ENCODE measurements around the gene ATAD3C.
"Not testable (repeated sequence)": the region's sequence is repeated elsewhere in the genome, so short reads cannot be mapped to it uniquely, and the experiment has no call there.

Gene ATAD3C

DNA sequence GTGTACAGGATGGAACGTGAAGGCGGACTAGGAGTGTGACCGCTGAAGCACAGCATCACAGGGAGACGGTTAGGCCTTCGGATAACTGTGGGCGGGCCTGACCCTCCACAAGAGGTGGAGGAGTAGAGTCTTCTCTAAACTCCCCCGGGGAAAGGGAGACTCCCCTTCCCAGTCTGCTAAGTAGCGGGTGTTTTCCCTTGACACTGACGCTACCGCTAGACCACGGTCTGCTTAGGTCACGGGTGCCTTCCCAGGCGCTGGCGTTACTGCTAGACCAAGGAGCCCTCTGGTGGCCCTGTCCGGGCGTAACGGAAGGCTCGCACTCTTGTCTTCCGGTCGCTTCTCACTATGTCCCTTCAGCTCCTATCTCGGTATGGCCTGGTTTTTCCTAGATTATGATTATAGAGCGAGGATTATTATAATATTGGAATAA, 55.9 kb downstream of the ATAD3C start:
- H3K27ac ChIP-seq (ENCODE audit: extremely low read depth, low read depth, low read length); H3K36me3 ChIP-seq (ENCODE audit: control insufficient read depth in 2 of 2, insufficient read depth in 1 of 2, low read length in 2 of 2); H3K9me3 ChIP-seq (ENCODE audit: control insufficient read depth, insufficient read depth, low read depth, low read length); H3K4me3 ChIP-seq (ENCODE audit: low read depth, low read length); H3K4me1 ChIP-seq (ENCODE audit: control insufficient read depth, insufficient read depth, low read length): not testable (repeated sequence)
- TF ChIP-seq, protein P1, sequence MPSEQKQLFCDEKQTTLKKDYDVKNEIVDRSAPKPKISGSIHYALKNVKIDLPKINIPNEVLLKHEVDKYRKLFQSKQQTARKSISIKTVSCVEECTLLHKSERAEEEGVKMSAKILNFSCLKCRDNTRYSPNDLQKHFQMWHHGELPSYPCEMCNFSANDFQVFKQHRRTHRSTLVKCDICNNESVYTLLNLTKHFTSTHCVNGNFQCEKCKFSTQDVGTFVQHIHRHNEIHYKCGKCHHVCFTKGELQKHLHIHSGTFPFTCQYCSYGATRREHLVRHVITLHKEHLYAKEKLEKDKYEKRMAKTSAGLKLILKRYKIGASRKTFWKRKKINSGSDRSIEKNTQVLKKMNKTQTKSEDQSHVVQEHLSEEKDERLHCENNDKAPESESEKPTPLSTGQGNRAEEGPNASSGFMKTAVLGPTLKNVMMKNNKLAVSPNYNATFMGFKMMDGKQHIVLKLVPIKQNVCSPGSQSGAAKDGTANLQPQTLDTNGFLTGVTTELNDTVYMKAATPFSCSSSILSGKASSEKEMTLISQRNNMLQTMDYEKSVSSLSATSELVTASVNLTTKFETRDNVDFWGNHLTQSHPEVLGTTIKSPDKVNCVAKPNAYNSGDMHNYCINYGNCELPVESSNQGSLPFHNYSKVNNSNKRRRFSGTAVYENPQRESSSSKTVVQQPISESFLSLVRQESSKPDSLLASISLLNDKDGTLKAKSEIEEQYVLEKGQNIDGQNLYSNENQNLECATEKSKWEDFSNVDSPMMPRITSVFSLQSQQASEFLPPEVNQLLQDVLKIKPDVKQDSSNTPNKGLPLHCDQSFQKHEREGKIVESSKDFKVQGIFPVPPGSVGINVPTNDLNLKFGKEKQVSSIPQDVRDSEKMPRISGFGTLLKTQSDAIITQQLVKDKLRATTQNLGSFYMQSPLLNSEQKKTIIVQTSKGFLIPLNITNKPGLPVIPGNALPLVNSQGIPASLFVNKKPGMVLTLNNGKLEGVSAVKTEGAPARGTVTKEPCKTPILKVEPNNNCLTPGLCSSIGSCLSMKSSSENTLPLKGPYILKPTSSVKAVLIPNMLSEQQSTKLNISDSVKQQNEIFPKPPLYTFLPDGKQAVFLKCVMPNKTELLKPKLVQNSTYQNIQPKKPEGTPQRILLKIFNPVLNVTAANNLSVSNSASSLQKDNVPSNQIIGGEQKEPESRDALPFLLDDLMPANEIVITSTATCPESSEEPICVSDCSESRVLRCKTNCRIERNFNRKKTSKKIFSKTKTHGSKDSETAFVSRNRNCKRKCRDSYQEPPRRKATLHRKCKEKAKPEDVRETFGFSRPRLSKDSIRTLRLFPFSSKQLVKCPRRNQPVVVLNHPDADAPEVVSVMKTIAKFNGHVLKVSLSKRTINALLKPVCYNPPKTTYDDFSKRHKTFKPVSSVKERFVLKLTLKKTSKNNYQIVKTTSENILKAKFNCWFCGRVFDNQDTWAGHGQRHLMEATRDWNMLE (tag by site-specific recombination; conservative IDR thresholded peaks at IDR 0.05; ENCODE audit: low read depth), result peak; percentile 53
- TF ChIP-seq, protein P2, sequence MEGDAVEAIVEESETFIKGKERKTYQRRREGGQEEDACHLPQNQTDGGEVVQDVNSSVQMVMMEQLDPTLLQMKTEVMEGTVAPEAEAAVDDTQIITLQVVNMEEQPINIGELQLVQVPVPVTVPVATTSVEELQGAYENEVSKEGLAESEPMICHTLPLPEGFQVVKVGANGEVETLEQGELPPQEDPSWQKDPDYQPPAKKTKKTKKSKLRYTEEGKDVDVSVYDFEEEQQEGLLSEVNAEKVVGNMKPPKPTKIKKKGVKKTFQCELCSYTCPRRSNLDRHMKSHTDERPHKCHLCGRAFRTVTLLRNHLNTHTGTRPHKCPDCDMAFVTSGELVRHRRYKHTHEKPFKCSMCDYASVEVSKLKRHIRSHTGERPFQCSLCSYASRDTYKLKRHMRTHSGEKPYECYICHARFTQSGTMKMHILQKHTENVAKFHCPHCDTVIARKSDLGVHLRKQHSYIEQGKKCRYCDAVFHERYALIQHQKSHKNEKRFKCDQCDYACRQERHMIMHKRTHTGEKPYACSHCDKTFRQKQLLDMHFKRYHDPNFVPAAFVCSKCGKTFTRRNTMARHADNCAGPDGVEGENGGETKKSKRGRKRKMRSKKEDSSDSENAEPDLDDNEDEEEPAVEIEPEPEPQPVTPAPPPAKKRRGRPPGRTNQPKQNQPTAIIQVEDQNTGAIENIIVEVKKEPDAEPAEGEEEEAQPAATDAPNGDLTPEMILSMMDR (tag by site-specific recombination; IDR thresholded peaks at IDR 0.05), result peak; percentile 6; the same call in 1 of the 2 replicates
- TF ChIP-seq ZNF335 (tag by site-specific recombination; conservative IDR thresholded peaks at IDR 0.05) (0 out of 2 replicates have a peak, but pooled peaks have one; percentile 8), ZNF366 (tag by site-specific recombination; conservative IDR thresholded peaks at IDR 0.05) (0 out of 2 replicates have a peak, but pooled peaks have one; percentile 10), ZNF654 (tag by site-specific recombination; IDR thresholded peaks at IDR 0.05; ENCODE audit: low read depth) (peak; percentile 50), SP3 (tag by site-specific recombination; IDR thresholded peaks at IDR 0.05) (0 out of 2 replicates have a peak, but pooled peaks have one; percentile 22), ZBTB8A (tag by site-specific recombination; IDR thresholded peaks at IDR 0.05) (peak; percentile 97)
- ChIA-PET POLR2A (interaction anchor here (0.9 to 1.7 kb wide), 2 partner anchors 104 to 170 kb away, joined by 3 to 7 read pairs; no protein-coding TSS in a partner anchor), CTCF (interaction anchor here (0.7 to 1.6 kb wide), 5 partner anchors 12 to 395 kb away, joined by 3 to 9 read pairs (median 4); no protein-coding TSS in a partner anchor)

DNA sequence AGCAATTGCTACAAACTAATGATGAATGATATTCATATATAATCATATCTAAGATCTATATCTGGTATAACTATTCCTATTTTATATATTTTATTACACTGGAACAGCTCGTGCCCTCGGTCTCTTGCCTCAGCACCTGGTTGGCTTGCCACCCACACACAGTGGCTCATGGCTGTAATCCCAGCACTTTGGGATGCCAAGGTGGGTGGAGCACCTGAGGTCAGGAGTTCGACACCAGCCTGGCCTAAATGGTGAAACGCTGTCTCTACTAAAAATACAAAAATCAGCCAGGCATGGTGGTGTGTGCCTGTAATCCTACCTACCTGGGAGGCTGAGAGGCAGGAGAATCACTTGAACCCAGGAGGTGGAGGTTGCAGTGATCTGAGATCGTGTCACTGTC, 56.3 kb downstream of the ATAD3C start:
- H3K27ac ChIP-seq (ENCODE audit: extremely low read depth, low read depth, low read length); H3K4me3 ChIP-seq (ENCODE audit: low read depth, low read length); H3K9me3 ChIP-seq (ENCODE audit: control insufficient read depth, insufficient read depth, low read depth, low read length); H3K4me1 ChIP-seq (ENCODE audit: control insufficient read depth, insufficient read depth, low read length); H3K36me3 ChIP-seq (ENCODE audit: control insufficient read depth in 2 of 2, insufficient read depth in 1 of 2, low read length in 2 of 2): not testable (repeated sequence)
- TF ChIP-seq ZFHX2 (tag by site-specific recombination; conservative IDR thresholded peaks at IDR 0.05) (peak; percentile 64), EGR2 (tag by site-specific recombination; IDR thresholded peaks at IDR 0.05; ENCODE audit: low read depth) (peak; percentile 44; the same call in 1 of the 2 replicates)
- CTCF ChIA-PET, result interaction anchor here (1.0 to 1.6 kb wide), 4 partner anchors 12 to 214 kb away, joined by 4 to 9 read pairs (median 4); no protein-coding TSS in a partner anchor
- POLR2A ChIA-PET, result interaction anchor here (0.9 to 1.7 kb wide), 2 partner anchors 105 to 171 kb away, joined by 3 to 7 read pairs; no protein-coding TSS in a partner anchor

DNA sequence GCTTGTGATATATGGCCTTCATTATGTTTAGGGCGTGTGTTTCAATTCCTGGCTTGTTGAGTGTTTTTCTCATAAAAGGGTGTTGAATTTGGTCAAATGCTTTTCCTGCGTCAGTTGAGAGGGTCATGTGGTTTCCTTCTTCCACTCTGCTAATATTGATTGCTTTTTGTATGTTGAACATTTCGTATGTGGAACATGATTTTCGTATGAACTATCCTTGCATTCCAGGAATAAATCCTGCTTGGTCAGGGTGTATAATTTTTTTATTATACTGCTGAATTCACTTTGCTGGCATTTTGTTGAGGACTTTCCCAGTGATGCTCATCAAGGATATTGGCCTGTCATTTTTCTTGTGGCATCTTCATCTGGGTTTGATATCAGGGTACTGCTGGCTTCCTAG, 57.8 kb downstream of the ATAD3C start:
- no peak overlapping the region for H3K27ac ChIP-seq (ENCODE audit: extremely low read depth, low read depth, low read length)
- no peaks in the 10 kb centered on the region for H3K4me1 ChIP-seq (ENCODE audit: control insufficient read depth, insufficient read depth, low read length)
- no peaks in the 10 kb centered on the region for H3K36me3 ChIP-seq (ENCODE audit: control insufficient read depth in 2 of 2, insufficient read depth in 1 of 2, low read length in 2 of 2)
- no peaks in the 10 kb centered on the region for H3K9me3 ChIP-seq (ENCODE audit: control insufficient read depth, insufficient read depth, low read depth, low read length)
- H3K4me3 ChIP-seq (ENCODE audit: low read depth, low read length), result no peak overlapping the region
- ChIA-PET CTCF (no interaction called here), POLR2A (no interaction called here)
- TF ChIP-seq FEZF1 (tag by site-specific recombination; IDR thresholded peaks at IDR 0.05), result no peak
- TF ChIP-seq IKZF3 (tag by site-specific recombination; IDR thresholded peaks at IDR 0.05), result no peak
- TF ChIP-seq ZNF10 (tag by site-specific recombination; IDR thresholded peaks at IDR 0.05), result no peak
- TF ChIP-seq ZNF121 (tag by site-specific recombination; IDR thresholded peaks at IDR 0.05), result no peak
- TF ChIP-seq SETDB1 (IDR thresholded peaks at IDR 0.05; ENCODE audit: insufficient read length, low read length), result no peak
- TF ChIP-seq HOXC10 (CRISPR knock-in tag; IDR thresholded peaks at IDR 0.05), result no peak
- TF ChIP-seq ZNF544 (tag by site-specific recombination; IDR thresholded peaks at IDR 0.05), result no peak
- no peak for TF ChIP-seq ZNF707 (tag by site-specific recombination; IDR thresholded peaks at IDR 0.05)
- TF ChIP-seq ZNF747 (tag by site-specific recombination; IDR thresholded peaks at IDR 0.05), result no peak
- no peak for TF ChIP-seq ZNF266 (tag by site-specific recombination; IDR thresholded peaks at IDR 0.05; ENCODE audit: low read depth)
- no peak for TF ChIP-seq ZNF2 (tag by site-specific recombination; IDR thresholded peaks at IDR 0.05)
- TF ChIP-seq ZNF24 (tag by site-specific recombination; IDR thresholded peaks at IDR 0.05), result no peak
- TF ChIP-seq, protein P3, sequence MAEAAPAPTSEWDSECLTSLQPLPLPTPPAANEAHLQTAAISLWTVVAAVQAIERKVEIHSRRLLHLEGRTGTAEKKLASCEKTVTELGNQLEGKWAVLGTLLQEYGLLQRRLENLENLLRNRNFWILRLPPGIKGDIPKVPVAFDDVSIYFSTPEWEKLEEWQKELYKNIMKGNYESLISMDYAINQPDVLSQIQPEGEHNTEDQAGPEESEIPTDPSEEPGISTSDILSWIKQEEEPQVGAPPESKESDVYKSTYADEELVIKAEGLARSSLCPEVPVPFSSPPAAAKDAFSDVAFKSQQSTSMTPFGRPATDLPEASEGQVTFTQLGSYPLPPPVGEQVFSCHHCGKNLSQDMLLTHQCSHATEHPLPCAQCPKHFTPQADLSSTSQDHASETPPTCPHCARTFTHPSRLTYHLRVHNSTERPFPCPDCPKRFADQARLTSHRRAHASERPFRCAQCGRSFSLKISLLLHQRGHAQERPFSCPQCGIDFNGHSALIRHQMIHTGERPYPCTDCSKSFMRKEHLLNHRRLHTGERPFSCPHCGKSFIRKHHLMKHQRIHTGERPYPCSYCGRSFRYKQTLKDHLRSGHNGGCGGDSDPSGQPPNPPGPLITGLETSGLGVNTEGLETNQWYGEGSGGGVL (tag by site-specific recombination; IDR thresholded peaks at IDR 0.05), result no peak
- no peak for TF ChIP-seq EGR2 (tag by site-specific recombination; IDR thresholded peaks at IDR 0.05; ENCODE audit: low read depth)

Measured in HEK293 (cell line).